Rectal smooth muscle tissue (tissue), 1 donor: ENCODE data around the gene LRP5.

Experiments
- H3K27ac ChIP-seq: one replicate; pipeline ENCODE4 v1.7.0; 2013; ENCODE audit warnings: low read depth, low read length, inconsistent platforms
- H3K27me3 ChIP-seq: one replicate; pipeline ENCODE4 v1.7.0; 2013; ENCODE audit warnings: low read length; ENCODE audit not compliant: control insufficient read depth, insufficient read depth
- H3K36me3 ChIP-seq: one replicate; pipeline ENCODE4 v1.7.0; 2013; ENCODE audit warnings: low read length; ENCODE audit not compliant: control insufficient read depth, insufficient read depth
- H3K4me1 ChIP-seq: one replicate; pipeline ENCODE4 v1.7.0; 2013; ENCODE audit warnings: low read length; ENCODE audit not compliant: control insufficient read depth, insufficient read depth
- H3K4me3 ChIP-seq: one replicate; pipeline ENCODE4 v1.7.0; 2013; ENCODE audit warnings: low read length
- H3K9ac ChIP-seq: one replicate; pipeline ENCODE4 v1.7.0; 2013; ENCODE audit warnings: low read length

LRP5 gene

GRCh38 chr11:68369756-68370155 lies 57.4 kb downstream of the LRP5 start:
- Histone ChIP-seq H3K4me1 (peaks cover 46% of the 10 kb centered on the region), H3K4me3 (no peak overlapping the region), H3K36me3 (peaks cover 4% of the 10 kb centered on the region), H3K9ac (no peak overlapping the region), H3K27me3 (no peaks in the 10 kb centered on the region), H3K27ac (peak overlapping the region; percentile 82)

GRCh38 chr11:68370211-68371111 lies 58.1 kb downstream of the LRP5 start:
- H3K36me3 ChIP-seq: peaks cover 4% of the 10 kb centered on the region
- H3K9ac ChIP-seq: no peak overlapping the region

GRCh38 chr11:68371171-68372041 lies 59.0 kb downstream of the LRP5 start:
- Histone ChIP-seq H3K27me3 (no peaks in the 10 kb centered on the region), H3K36me3 (peaks cover 4% of the 10 kb centered on the region), H3K9ac (no peak overlapping the region), H3K27ac (peak overlapping the region; percentile 82), H3K4me1 (peaks cover 50% of the 10 kb centered on the region), H3K4me3 (no peak overlapping the region)

More at GRCh38 chr11:68370211-68371111, 58.1 kb downstream of the LRP5 start:
- peak overlapping the region; percentile 82 for H3K27ac ChIP-seq
- no peak overlapping the region for H3K4me3 ChIP-seq
- no peaks in the 10 kb centered on the region for H3K27me3 ChIP-seq
- H3K4me1 ChIP-seq: peaks cover 50% of the 10 kb centered on the region

GRCh38 chr11:68372114-68372513 lies 59.7 kb downstream of the LRP5 start:
- no peak overlapping the region for H3K4me3 ChIP-seq
- peaks cover 50% of the 10 kb centered on the region for H3K4me1 ChIP-seq
- H3K36me3 ChIP-seq: peaks cover 4% of the 10 kb centered on the region
- no peaks in the 10 kb centered on the region for H3K27me3 ChIP-seq
- no peak overlapping the region for H3K9ac ChIP-seq
- H3K27ac ChIP-seq: peak overlapping the region; percentile 82

- peaks cover 4% of the 10 kb centered on the region for H3K36me3 ChIP-seq
- no peak overlapping the region for H3K4me3 ChIP-seq
- H3K27ac ChIP-seq: peak overlapping the region; percentile 82
- no peaks in the 10 kb centered on the region for H3K27me3 ChIP-seq
- no peak overlapping the region for H3K9ac ChIP-seq
- H3K4me1 ChIP-seq: peaks cover 50% of the 10 kb centered on the region
These were observed 60.2 kb downstream of the LRP5 start for GRCh38 chr11:68372625-68373024.

GRCh38 chr11:68373189-68373814 lies 60.9 kb downstream of the LRP5 start:
- Histone ChIP-seq H3K27me3 (no peaks in the 10 kb centered on the region), H3K9ac (no peak overlapping the region), H3K4me3 (peak overlapping the region; percentile 37), H3K36me3 (peaks cover 3% of the 10 kb centered on the region), H3K4me1 (peaks cover 50% of the 10 kb centered on the region), H3K27ac (peak overlapping the region; percentile 86)

GRCh38 chr11:68373815-68374501 lies 61.6 kb downstream of the LRP5 start:
- H3K9ac ChIP-seq: no peak overlapping the region

GRCh38 chr11:68374531-68374930 lies 62.1 kb downstream of the LRP5 start:
- Histone ChIP-seq H3K27ac (peak overlapping the region; percentile 86), H3K27me3 (no peaks in the 10 kb centered on the region), H3K4me1 (peaks cover 50% of the 10 kb centered on the region), H3K36me3 (no peaks in the 10 kb centered on the region), H3K4me3 (no peak overlapping the region), H3K9ac (no peak overlapping the region)

More at GRCh38 chr11:68373815-68374501, 61.6 kb downstream of the LRP5 start:
- peak overlapping the region; percentile 37 for H3K4me3 ChIP-seq
- H3K27ac ChIP-seq: peak overlapping the region; percentile 86
- peaks cover 50% of the 10 kb centered on the region for H3K4me1 ChIP-seq
- H3K36me3 ChIP-seq: no peaks in the 10 kb centered on the region
- H3K27me3 ChIP-seq: no peaks in the 10 kb centered on the region

GRCh38 chr11:68375337-68375736 lies 62.9 kb downstream of the LRP5 start:
- Histone ChIP-seq H3K4me3 (no peak overlapping the region), H3K27me3 (no peaks in the 10 kb centered on the region), H3K36me3 (no peaks in the 10 kb centered on the region), H3K27ac (peak overlapping the region; percentile 33), H3K4me1 (peaks cover 47% of the 10 kb centered on the region), H3K9ac (no peak overlapping the region)

GRCh38 chr11:68375766-68376165 lies 63.4 kb downstream of the LRP5 start:
- no peak overlapping the region for H3K9ac ChIP-seq
- peaks cover 47% of the 10 kb centered on the region for H3K4me1 ChIP-seq
- no peaks in the 10 kb centered on the region for H3K27me3 ChIP-seq
- H3K27ac ChIP-seq: no peak overlapping the region
- H3K36me3 ChIP-seq: no peaks in the 10 kb centered on the region
- no peak overlapping the region for H3K4me3 ChIP-seq

- no peaks in the 10 kb centered on the region for H3K27me3 ChIP-seq
- no peak overlapping the region for H3K27ac ChIP-seq
- no peak overlapping the region for H3K9ac ChIP-seq
- H3K4me3 ChIP-seq: no peak overlapping the region
- peaks cover 45% of the 10 kb centered on the region for H3K4me1 ChIP-seq
- H3K36me3 ChIP-seq: no peaks in the 10 kb centered on the region
These were observed 65.0 kb downstream of the LRP5 start for GRCh38 chr11:68377389-68377795.
